ENCODE results near the gene A4GALT.
A peak's percentile ranks its signal among the peaks of the same experiment; 100 is the strongest.
"Not testable (repeated sequence)": the region's sequence is repeated elsewhere in the genome, so short reads cannot be mapped to it uniquely, and the experiment has no call there.

Gene A4GALT

DNA sequence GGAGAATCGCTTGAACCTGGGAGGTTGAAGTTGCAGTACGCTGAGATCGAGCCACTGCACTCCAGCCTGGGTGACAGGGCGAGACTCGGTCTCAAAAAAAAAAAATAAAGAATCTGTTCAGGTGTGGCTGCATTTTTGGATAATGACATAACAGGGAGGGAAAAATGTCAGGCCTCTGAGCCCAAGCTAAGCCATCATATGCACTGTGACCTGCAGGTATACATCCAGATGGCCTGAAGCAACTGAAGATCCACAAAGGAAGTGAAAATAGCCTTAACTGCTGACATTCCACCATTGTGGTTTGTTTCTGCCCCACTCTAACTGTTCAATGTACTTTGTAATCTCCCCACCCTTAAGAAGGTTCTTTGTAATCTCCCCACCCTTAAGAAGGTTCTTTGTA lies 19.6 kb upstream of the A4GALT start:
- DNase-seq = not testable (repeated sequence)

DNA sequence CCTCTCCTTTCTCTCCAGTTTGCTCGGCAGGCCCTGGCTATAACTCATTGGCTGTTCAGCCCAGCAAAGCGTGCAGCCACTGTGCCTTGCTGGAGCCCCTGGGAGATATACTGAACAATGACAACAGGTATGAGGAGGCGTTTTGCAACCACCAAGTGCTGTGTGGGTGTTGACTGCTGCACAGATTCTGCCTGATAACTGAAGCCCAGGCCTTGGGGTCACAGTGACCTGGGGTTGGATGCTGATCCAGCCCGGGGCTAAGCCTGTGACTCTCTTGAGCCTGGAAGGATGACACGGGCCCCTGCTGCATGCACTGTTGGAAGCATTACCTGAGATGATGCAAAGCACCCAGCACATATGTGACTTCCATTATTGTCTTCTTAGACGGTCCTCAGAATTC lies 13.7 kb upstream of the A4GALT start:
- DNase-seq = no peak

DNA sequence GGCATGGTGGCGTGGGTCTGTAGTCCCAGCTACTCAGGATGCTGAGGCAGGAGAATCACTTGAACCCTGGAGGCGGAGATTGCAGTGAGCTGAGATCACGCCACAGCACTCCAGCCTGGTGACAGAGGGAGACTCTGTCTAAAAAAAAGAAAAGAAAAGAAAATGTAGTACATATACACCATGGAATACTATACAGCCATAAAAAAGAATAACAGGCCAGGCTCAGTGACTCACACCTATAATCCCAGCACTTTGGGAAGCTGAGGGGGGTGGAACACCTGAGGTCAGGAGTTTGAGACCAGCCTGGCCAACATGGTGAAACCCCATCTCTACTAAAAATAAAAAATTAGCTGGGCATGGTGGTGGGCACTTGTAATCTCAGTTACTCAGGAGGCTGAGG lies 12.7 kb upstream of the A4GALT start:
- DNase-seq = not testable (repeated sequence)

DNA sequence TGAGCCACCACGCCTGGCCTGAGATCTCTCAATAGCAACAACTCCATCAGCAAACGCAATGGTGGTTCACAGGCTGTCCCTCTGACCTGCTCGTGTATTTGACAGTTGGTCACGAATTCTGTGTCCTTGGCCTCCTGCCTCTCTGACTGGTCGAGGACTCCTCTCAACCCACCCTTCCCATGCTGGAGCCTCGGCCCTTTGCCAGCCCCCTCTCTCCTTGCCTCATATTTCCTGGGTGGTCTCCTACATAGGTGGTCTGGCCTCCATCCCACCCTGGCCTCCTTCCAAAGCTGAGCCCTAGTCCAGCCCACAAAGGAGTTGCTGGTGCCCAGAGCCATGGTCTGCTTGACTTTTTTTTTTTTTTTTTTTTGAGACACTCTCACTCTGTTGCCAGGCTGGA lies 11.4 kb upstream of the A4GALT start:
- no peak for DNase-seq

DNA sequence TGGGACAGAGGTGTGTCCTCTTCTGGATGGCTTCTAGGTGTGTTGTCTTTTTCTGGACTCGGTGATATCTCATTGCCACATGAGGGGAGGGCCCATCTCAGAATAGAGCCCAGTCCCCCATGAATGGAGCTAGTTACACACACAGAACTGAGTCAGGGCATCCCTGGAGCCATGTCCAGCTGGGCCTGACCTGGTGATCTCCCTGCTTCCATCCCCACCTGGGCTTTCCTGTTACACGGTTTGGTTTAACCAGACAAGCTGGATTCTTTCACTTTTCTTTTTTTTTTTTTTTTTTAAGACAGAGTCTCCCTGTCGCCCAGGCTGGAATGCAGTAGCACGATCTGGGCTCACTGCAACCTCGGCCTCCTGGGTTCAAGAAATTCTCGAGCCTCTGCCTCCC lies 6.1 kb upstream of the A4GALT start:
- no peak for DNase-seq

DNA sequence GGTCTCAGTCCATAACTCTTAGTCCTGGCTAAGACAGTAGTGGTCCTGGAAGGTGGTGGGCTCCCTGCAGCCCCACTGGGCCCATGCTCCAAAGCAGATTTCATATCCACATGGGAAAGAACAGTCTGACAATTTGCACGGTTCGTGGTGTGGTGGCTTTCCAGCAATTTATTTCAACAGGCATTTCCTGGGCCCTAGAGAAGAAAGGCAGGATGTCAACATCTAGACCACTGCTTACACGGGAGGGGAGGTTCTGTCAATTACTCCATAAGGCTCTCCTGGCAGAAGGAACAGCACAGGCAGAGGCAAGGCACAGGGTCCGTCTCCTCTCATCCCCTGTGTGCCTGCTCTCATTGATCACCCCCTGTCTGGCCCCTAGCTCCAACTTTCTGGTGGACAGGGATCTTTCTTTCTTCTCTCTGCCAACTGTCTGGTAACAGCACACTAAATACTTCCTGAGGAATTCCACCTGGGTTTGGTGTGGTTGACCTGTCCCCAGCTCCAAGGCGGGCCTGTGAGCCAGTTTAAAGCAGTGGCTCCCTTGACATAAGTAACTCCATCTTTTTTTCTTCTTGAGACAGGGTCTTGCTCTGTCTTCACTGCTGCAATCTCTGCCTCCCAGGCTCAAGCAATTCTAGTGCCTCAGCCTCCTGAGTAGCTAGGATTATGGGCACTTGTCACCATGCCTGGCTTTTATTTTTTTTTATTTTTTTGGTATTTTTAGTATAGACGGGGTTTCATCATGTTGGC lies 5.1 kb upstream of the A4GALT start:
- no peak for DNase-seq

DNA sequence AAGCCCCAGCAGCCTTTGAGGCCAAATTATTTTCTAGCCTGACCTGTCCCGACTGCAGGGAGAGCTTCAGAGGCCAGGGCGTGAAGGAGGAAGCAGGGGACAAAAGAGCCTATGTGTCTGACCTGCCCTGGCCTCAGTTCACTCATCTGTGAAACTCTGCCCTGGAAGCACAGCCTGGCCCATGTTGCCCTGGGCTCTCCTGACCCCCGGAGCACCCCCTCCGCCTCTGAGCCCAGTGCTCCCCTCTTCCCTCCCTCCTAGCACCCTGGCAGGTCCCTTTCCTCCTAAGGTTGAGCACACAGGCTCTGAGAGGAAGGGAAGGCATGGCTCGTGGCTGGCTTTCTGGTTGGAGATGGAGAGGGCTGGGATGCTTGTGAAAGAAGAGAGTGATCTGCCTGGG lies 3.4 kb upstream of the A4GALT start:
- DNase-seq = no peak

DNA sequence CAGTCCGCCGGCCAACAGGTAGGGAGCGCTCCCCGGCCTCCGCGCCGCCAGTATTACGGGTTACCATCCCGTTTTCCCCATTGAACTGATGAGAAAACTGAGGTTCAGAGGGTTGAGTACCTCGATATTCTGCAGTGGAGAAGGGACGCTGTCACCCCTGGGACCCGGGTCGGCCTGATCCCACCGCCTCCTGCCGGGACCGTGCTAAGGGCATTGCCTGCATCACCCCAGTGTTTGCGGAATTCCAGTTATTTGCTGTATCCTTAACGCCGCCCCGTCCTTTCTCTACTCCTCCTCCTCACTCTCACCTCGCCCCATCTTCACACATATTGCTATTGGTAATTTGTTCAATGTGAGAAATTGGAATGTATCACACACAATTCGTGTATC lies 370 bp upstream of the A4GALT start:
- no peak for DNase-seq

DNA sequence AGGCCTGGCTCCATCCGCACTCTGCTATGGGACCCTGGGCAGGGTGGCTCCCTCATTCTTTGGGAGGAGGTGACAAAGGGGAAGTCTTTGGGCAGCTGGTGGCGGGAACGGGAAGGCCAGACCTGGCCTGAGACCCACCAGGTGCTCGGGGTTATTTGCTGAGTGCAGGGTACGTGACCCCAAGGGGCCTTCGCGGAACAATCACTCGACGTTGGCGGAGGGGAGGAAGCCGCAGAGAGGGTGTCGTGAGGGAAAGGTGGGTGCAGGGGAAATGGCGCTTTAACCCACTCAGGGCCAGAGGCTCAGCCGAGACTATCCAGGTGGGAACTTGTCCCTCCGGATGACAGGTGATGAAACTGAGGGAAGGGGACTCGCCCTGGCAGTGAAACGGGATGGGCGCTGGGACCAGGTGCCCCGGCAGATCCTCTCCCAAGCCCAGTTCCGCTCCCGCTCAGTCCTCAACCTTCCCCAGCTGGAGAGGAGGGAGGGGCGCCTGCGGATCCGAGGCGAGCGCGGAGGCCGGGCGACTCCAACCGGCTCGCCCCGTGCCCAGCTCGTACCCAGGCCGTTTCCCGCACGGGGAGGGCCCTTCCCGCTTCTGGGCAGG lies 911 bp downstream of the A4GALT start:
- DNase-seq = no peak

DNA sequence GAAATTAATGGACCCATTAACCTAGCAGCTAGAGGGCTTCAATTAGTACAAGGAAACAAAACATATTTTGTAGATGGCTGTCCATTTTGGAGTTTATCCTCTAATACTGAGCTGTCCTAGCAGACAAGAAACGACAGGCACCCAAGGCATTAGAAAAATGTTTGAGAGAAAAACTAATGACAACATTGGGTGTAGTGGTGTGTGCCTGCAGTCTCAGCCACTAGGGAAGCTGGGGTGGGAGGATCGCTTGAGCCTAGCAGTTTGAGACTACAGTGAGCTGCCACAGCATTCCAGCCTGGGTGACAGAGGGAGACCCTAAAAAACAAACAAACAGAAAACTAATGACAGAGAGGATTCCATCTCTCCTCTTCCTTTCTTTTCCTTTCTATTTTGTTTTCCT lies 1.5 kb downstream of the A4GALT start:
- DNase-seq = no peak

DNA sequence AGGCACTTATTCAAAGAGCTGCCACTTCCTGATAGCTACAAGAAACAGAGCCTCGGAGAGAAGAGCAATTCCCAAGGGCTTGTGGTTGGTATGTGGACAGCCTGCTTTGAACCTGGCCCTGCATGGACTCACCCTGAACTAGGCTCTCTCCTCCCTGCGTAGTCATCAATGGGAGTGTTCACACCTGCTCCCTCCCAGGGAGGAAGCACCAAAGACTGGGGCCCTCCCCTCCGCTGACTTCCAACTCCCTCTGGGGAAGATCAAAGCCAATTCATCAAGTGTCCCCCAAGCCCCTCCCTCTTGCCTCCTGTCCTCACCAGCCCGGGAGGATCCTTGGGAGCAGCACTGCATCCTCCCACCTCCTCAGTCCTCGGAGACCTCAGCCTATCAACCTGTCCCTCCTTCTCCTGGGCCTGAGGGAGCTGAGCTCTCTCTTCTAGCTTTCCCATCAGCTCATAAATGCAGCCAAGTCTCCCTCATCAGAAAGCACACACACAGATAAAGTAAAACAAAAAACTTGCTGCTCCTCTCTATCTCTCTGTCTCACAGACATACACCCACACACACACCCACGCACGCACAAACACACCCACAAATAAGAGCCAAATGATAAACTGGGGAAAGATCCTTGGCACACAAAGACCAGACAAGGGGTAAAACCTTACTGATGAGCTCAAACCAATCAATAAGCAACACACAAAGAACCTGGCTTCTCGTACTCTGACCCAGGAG lies 3.3 kb downstream of the A4GALT start:
- DNase-seq = peak; percentile 16

DNA sequence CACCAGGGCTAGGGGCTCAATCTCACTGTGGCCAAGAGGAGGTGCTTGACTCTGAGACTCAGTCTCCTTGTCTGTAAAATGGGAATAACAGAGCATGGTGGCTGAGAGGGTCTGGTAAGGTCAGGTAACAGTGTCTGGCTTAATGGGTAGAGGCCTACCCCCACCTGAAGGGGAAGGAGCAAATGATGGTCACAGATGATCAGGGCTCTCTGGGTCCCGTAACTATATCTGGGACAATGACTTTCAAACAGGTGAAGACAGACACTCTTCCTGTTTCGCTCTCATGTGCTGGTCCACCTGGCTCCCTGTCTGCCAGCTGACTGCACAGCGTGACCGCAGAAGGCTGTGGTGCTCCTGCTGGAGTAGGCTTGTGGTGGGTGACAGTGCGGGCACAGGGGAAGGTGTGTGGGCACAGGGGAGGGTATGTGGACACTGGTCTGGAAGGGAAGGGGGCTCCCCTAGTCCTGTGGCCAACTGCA lies 4.0 kb downstream of the A4GALT start:
- DNase-seq = no peak

DNA sequence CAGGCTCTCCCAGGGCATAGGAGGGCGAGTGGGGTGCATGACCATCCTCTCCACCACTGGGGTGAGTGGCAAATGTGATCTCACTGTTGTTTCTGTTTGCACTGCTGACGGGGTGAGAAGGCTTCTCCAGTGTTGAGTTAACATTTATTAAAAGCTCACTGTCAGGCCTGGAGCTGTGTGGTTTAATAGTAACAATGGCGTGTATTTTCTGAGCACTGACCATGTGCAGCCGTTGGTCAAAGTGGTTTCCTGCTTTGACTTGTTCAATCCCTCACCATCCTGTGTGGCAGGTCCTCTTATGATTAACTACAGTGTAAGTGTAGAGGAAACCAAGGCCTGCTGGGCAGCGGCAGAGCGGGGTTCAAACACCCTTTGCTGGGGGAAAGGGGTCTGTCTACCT lies 4.4 kb downstream of the A4GALT start:
- DNase-seq = no peak

DNA sequence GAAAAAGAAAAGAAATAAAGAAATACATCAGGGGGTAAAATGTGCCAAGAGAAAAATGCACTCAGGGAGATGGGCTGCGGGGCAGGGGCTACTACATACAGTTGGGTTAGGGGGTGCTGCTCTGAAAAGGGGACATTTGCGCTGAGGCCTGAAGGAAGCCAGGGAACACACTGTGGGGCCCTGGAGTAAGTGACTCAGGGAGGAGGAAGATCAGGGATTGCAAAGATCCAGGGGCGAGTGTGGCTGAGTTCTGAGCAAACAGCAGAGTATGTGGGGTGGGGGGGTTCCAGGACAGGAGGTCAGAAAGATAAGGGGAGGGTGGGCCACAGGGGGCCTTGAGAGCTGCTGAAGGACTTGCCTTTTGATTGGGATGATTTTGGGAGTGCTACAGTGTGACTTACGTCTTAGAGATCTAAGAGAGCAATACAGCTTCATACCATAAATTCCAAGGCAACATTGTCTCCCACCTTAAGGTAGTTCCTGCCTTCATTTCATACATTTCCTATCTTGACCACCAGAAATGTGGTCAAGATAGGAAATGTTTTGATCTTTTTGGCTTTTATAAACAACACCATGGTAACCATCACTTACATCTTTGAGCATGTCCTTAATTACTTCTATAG lies 5.8 kb downstream of the A4GALT start:
- no peak for DNase-seq

DNA sequence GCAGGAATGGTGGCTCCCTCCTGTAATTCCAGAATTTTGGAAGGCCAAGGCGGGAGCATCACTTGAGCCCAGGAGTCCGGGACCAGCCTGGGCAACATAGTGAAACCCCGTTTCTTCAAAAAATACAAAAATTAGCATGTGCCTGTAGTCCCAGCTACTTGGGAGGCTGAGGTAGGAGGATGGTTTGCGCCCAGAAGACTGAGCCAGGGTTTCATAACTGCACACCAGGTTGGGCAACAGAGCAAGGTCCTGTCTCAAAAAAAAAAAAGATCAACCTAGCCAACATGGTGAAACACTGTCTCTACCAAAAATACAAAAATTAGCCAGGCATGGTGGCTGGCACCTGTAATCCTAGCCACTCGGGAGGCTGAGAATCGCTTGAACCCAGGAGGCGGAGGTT lies 6.4 kb downstream of the A4GALT start:
- DNase-seq = no peak

DNA sequence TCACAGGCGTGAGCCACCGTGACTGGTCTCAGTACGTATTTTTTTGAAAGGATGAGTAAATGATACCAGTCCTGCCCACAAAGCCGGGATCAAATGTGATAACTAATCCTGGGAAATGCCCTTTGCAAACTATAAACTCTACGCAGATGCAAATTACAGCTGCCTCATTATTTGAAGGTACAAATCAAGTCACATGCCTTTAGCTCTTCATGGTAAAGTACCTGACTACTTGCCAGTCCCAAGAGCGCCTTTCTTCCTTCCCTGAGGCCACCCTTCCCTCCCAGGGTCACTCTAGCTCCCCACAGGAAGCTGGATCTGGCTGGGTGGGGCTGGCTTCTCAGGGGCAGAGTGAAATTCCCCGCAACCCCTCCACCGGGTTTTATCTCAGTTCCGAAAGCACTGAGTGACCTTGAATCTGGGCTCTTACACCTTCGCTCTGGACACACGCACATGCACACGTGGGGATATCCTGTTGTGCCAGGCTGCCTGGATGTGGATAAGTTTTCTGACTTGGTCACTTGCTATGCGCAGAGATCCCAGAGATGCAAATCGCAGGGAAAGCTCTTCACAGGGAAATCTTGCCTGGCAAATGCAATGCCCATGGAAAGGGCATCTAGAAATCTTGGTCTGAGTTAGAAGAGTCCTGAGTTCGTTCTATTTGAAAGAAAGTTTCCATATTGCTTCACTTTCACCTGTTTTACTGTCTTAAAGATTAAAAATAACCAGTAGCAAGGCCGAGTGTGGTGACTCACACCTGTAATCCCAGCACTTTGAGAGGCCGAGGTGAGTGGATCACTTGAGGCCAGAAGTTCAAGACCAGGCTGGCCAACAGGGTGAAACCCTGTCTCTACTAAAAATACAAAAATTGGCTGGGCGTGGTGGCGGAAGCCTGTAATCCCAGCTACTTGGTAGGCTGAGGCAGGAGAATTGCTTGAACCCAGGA lies 8.5 kb downstream of the A4GALT start:
- no peak for DNase-seq

DNA sequence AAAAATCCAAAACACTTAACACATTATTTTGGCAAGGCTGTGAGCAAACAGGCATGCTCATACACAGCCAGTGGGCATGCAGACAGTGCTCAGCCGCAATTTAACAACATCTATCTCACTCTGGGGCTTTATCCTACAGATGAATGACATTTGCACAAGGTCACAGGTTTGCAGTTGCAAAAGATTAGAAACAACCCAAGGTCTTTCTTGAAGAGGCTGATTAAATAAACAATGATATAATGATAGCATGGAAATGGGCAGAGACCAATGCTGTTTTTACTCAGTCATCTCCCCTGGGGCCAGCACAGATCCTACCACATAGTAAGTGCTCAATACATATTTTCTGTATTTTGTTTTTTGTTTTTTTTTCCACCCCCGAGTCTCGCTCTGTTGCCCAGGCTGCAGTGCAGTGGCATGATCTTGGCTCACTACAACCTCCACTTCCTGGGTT lies 9.4 kb downstream of the A4GALT start:
- no peak for DNase-seq

DNA sequence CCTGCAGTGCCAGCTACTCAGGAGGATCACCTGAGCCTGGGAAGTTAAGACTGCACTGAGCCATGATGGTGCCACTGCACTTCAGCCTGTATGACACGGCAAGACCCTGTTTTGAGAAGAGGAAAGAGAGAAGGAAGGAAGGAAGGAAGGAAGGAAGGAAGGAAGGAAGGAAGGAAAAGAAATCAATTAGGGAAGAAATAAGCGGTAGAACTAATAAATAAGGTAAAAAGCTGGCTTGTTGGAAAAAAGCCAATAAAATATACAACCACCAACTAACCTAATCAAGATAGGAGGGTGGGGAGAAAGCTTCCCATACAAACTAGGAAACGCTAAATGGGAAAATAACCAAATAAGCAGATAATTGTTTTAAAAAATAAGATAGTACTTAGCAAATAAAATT lies 12.3 kb downstream of the A4GALT start:
- DNase-seq = no peak

DNA sequence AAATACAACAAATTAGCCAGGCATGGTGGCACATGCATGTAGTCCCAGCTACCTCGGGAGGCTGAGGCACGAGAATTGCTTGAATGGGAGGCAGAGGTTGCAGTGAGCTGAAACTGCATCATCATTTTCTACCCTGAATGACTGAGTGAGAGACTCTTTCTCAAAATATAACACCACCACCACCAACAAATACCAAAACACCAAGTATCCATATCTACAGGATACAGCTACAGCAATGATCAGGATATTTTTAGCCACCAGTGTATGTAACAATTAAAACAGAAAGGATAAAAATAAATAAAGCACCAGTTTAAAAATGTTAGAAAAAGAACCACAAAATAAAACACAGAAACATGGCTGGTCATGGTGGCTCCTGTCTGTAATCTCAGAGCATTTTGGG lies 13.2 kb downstream of the A4GALT start:
- no peak for DNase-seq

DNA sequence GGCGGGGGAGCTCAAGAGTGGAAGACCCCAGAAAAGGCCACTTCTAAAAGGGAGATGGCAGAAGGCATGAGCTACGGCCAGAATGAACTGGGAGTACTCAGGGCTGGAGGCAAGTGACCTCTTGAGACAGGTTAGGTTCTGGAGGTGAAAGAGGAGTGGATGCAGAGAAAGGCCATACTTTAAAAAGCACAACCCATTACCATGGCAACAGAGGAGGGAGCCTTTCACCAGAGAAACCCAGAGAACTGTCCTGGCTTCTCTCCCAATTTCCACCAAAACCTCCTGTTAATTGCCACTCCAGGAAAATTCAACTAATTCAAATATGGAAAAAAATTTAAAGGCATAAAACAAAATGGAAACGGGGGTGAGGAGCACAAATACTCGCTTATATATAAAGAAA lies 15.8 kb downstream of the A4GALT start:
- DNase-seq = no peak

DNA sequence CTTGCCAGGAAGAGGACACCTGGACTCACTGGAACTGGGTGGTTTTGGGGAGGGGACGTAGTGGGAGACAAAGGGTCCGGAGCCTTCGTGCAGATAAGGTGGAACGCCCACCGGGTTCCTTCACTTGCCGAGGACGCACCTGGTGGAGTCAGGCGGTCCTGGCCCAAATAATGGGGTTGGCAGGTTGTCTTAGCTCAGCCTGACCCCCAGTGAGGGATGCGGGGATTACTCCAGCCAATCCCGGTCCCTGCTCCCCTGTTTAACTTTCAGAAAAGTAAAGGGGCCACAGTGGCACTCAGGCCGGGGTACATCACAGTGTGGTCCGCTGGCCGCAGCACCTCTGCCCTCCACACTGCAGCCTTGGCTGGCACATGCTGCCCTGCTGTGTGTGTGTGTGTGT lies 18.0 kb downstream of the A4GALT start:
- no peak for DNase-seq

DNA sequence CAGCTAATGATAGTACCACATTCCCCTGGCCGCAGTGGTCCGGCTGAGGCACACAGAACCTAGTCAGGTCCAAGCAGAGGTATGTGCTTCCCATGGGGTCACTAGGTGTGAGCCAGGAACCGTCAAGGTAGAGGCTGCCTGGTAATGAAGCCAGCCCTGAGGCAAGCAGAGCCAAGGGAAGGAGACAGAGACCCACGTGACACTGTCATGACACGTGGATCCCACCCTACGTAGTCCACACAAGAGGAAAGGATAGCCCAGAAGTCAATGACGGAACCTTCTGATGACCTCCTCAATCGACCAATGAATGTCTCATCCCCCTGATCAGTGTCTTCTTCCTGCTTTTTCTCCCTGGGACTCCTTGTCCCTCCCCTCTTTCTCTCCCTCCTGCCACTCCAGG lies 19.0 kb downstream of the A4GALT start:
- DNase-seq = no peak

DNA sequence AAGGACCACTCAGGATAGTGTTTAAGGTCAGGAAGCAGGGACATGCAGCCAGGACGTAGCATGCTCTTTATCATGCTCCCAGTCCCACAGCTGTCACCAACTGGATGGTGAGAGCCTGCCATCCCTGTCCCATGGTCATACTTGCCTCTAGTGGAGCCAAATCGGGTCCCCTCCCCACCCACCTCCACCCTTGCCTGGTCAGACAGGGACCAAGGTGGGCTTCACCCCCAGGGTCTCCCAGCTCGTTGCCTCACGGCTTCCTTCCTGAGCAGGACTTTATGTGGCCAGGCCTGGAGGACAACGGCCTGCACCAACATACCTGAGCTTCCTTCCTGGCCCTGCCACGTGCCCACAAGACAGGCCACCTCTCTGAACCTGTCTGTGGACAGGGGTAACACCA lies 19.8 kb downstream of the A4GALT start:
- no peak for DNase-seq

All from fibroblast of skin of right quadriceps (primary cell).